Endothelial cell of umbilical vein (primary cell): ENCODE data around the gene RAB40C. TPM values are rescaled to one million over a fixed set of nuclear protein-coding genes. Genes with fewer than 3 reads are reported as not detected.

ENCODE experiments used
- BruUV-seq: library from RNA; stranded (reverse); fragments of 400-500 nt; replicated peaks from 2 replicates; lab custom pipeline; 2021; lab: Mats Ljungman, UMichigan
- CTCF ChIA-PET: fragments of 300-600, 350-600 bp; sonication (Branson Sonifier 250); formaldehyde crosslinking; loops from one replicate; lab custom pipeline; 2021; ENCODE audit warnings: antibody characterized with exemption, inconsistent platforms; lab: Charles Lee
- POLR2A ChIA-PET: fragments of 300-600, 350-600 bp; sonication (Branson Sonifier 250); formaldehyde crosslinking; loops from one replicate; lab custom pipeline; 2021; ENCODE audit warnings: antibody characterized with exemption, inconsistent platforms; lab: Charles Lee
- DNase-seq: peaks from one replicate; pipeline ENCODE4 v3.0.0-alpha.2; 2011; ENCODE audit warnings: low read depth, low spot score
- FAIRE-seq: peaks from 2 replicates; lab custom pipeline; 2011; peaks lifted over from hg19 to GRCh38; lab: Jason Lieb, UNC
- H2AFZ ChIP-seq: 2 replicates; pipeline ENCODE4 v1.6.0; 2012; ENCODE audit warnings: low read depth, low read length, control low read depth, inconsistent platforms
- H3K27ac ChIP-seq: 2 replicates; pipeline ENCODE4 v1.5.1; 2011; ENCODE audit warnings: low read depth, mild to moderate bottlenecking, control low read depth, low read length, moderate library complexity; ENCODE audit not compliant: insufficient read depth
- H3K27me3 ChIP-seq, 2 experiments: 2 replicates each; pipeline versions ENCODE4 v1.6.0 to v1.6.1; 2011; ENCODE audit warnings: low read length in 2 of 2, mixed read lengths in 1 of 2; ENCODE audit not compliant: control insufficient read depth in 2 of 2, insufficient read depth in 2 of 2
- H3K36me3 ChIP-seq, 2 experiments: 2 replicates in 1 of 2; 3 replicates in 1 of 2; pipeline ENCODE4 v1.5.1; 2011; ENCODE audit warnings: low read length in 2 of 2, mild to moderate bottlenecking in 1 of 2, moderate library complexity in 1 of 2; ENCODE audit not compliant: control insufficient read depth in 2 of 2, insufficient read depth in 2 of 2; ENCODE audit errors: extremely low read depth in 1 of 2
- H3K4me1 ChIP-seq: 3 replicates; pipeline ENCODE4 v1.5.1; 2011; ENCODE audit warnings: mild to moderate bottlenecking, low read length; ENCODE audit not compliant: control insufficient read depth, insufficient read depth; ENCODE audit errors: extremely low read depth
- H3K4me2 ChIP-seq: 2 replicates; pipeline ENCODE4 v1.6.1; 2011; ENCODE audit warnings: low read length, control low read depth, mixed read lengths; ENCODE audit not compliant: insufficient read depth
- H3K4me3 ChIP-seq, 3 experiments: fragments of 200-600 bp in 1 of 3; sonication (generic), shearing (Covaris generic) in 1 of 3; replicated peaks in 1 of 3; 2 replicates each; pipeline ENCODE4 v1.5.1; 2011 to 2016; ENCODE audit warnings: control low read depth in 3 of 3, low read length in 3 of 3, mild to moderate bottlenecking in 2 of 3, inconsistent platforms in 1 of 3, low read depth in 1 of 3, moderate library complexity in 1 of 3; ENCODE audit not compliant: insufficient read depth in 1 of 3
- H3K79me2 ChIP-seq: 2 replicates; pipeline ENCODE4 v1.6.0; 2012; ENCODE audit warnings: low read length, inconsistent platforms; ENCODE audit not compliant: control insufficient read depth, insufficient read depth
- H3K9ac ChIP-seq: replicated peaks from 2 replicates; pipeline ENCODE3; 2011; ENCODE audit warnings: low read length, control low read depth; ENCODE audit not compliant: insufficient read depth; ENCODE audit errors: extremely low read depth
- H3K9me1 ChIP-seq: replicated peaks from 3 replicates; pipeline ENCODE4 v1.6.0; 2011; ENCODE audit warnings: mild to moderate bottlenecking, low read length; ENCODE audit not compliant: control insufficient read depth, insufficient read depth; ENCODE audit errors: extremely low read depth
- H3K9me3 ChIP-seq: replicated peaks from 2 replicates; pipeline ENCODE4 v1.5.1; 2012; ENCODE audit warnings: low read length, inconsistent platforms; ENCODE audit not compliant: control insufficient read depth, insufficient read depth
- H4K20me1 ChIP-seq: replicated peaks from 2 replicates; pipeline ENCODE3; 2011; ENCODE audit warnings: mild to moderate bottlenecking, low read length; ENCODE audit not compliant: control insufficient read depth, insufficient read depth; ENCODE audit errors: extremely low read depth
- EZH2 ChIP-seq: IDR thresholded peaks from 2 replicates; pipeline ENCODE4 v1.6.1; 2012; ENCODE audit warnings: borderline replicate concordance, low read depth, mild to moderate bottlenecking, moderate library complexity, low read length, inconsistent platforms; ENCODE audit not compliant: severe bottlenecking
- FOS ChIP-seq: IDR thresholded peaks from 2 replicates; pipeline ENCODE4 v1.6.1; 2011; ENCODE audit warnings: mild to moderate bottlenecking, low read length, moderate library complexity, borderline replicate concordance; ENCODE audit not compliant: insufficient read depth
- GATA2 ChIP-seq: IDR thresholded peaks from 2 replicates; pipeline ENCODE4 v1.7.0; 2011; ENCODE audit warnings: low read depth, mild to moderate bottlenecking, moderate library complexity, mixed read lengths, low read length; ENCODE audit not compliant: insufficient read length, insufficient read depth
- JUN ChIP-seq: IDR thresholded peaks from 2 replicates; pipeline ENCODE4 v1.6.1; 2011; ENCODE audit warnings: borderline replicate concordance, low read depth; ENCODE audit not compliant: insufficient read length, insufficient read depth
- MYC ChIP-seq: IDR thresholded peaks from one replicate; pipeline ENCODE4 v1.6.1; 2011; ENCODE audit warnings: mild to moderate bottlenecking, low read depth, low read length
- POLR2A ChIP-seq: IDR thresholded peaks from 2 replicates; pipeline ENCODE4 v1.6.1; 2012; ENCODE audit warnings: low read depth, mild to moderate bottlenecking, control low read depth, low read length
- POLR2AphosphoS5 ChIP-seq: IDR thresholded peaks from 2 replicates; pipeline ENCODE4 v1.6.1; 2012; ENCODE audit warnings: low read depth, mild to moderate bottlenecking, control low read depth, low read length, moderate library complexity; ENCODE audit not compliant: insufficient read depth
- dilution Hi-C: fragments of 300-500 bp; cut with MboI; formaldehyde crosslinking; loops from one replicate; pipeline ENCODE4 v1.15.0; 2019; ENCODE audit warnings: low sequenced_read_pairs; ENCODE audit not compliant: extremely low pct_ligation_motif_present
- intact Hi-C: fragments of 100-400 bp; cut with micrococcal nuclease; formaldehyde crosslinking; loops from one replicate; pipeline ENCODE4 v1.10.0; 2022
- polyA plus RNA-seq, 4 experiments: library from polyadenylated mRNA; depleted of rRNA in 3 of 4; stranded (reverse) in 3 of 4; unstranded in 1 of 4; fragments of >200 nt; gene quantifications; 2 replicates each; pipeline versions ENCODE4 v1.2.1 to v1.2.3, GENCODE V29; 2011 to 2012; ENCODE audit warnings: missing spikeins in 1 of 4
- total RNA-seq: library from RNA; stranded (reverse); gene quantifications from 2 replicates; pipeline ENCODE4 v1.2.3, GENCODE V29; 2021
- TF ChIP-seq, protein P1 (sequence below), 2 donors: IDR thresholded peaks; 1 replicate in 1 of 2; 2 replicates in 1 of 2; pipeline ENCODE4 v1.5.1; 2011; ENCODE audit warnings: low read length in 2 of 2, mild to moderate bottlenecking in 2 of 2, moderate library complexity in 2 of 2, control low read depth in 1 of 2, inconsistent platforms in 1 of 2, low read depth in 1 of 2; ENCODE audit not compliant: insufficient read depth in 1 of 2; ENCODE audit errors: extremely low read depth in 1 of 2
- TF ChIP-seq, protein P2 (sequence below): IDR thresholded peaks from 2 replicates; pipeline ENCODE4 v1.6.1; 2011; ENCODE audit not compliant: insufficient read depth, insufficient read length

Gene RAB40C
- total and polyA plus RNA-seq, 2 donors (not counting 3 experiments of a cell fraction or from before 2014, with no cell fraction given) = 12.4 to 18.8 TPM

DNA sequence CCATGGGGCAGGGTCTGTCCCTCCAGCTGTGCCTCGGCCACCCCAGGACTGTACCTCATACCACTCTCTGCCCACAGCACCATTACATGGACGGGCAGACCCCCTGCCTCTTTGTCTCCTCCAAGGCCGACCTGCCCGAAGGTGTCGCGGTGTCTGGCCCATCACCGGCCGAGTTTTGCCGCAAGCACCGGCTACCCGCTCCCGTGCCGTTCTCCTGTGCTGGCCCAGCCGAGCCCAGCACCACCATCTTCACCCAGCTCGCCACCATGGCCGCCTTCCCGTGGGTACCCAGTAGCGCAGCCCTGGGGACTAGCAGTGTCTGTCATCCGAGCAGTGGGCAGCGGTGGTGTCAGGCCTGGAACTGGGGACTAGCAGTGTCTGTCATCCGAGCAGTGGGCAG is 83.0 kb downstream of the RAB40C start:
- Histone ChIP-seq H3K36me3 (peaks cover 5 to 35% of the 10 kb centered on the region in 2 experiments), H3K4me3 (no peak overlapping the region), H3K4me1 (no peaks in the 10 kb centered on the region), H3K27me3 (no peaks in the 10 kb centered on the region), H3K4me2 (no peak overlapping the region), H4K20me1 (no peaks in the 10 kb centered on the region), H2AFZ (no peak overlapping the region), H3K9me3 (no peaks in the 10 kb centered on the region), H3K79me2 (peaks cover 18% of the 10 kb centered on the region), H3K27ac (no peak overlapping the region), H3K9ac (no peak overlapping the region), H3K9me1 (no peaks in the 10 kb centered on the region)
- TF ChIP-seq, protein P1, sequence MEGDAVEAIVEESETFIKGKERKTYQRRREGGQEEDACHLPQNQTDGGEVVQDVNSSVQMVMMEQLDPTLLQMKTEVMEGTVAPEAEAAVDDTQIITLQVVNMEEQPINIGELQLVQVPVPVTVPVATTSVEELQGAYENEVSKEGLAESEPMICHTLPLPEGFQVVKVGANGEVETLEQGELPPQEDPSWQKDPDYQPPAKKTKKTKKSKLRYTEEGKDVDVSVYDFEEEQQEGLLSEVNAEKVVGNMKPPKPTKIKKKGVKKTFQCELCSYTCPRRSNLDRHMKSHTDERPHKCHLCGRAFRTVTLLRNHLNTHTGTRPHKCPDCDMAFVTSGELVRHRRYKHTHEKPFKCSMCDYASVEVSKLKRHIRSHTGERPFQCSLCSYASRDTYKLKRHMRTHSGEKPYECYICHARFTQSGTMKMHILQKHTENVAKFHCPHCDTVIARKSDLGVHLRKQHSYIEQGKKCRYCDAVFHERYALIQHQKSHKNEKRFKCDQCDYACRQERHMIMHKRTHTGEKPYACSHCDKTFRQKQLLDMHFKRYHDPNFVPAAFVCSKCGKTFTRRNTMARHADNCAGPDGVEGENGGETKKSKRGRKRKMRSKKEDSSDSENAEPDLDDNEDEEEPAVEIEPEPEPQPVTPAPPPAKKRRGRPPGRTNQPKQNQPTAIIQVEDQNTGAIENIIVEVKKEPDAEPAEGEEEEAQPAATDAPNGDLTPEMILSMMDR (IDR thresholded peaks at IDR 0.05; ENCODE audit: extremely low read depth in 1 of 2, insufficient read depth in 1 of 2, low read depth in 1 of 2, low read length in 2 of 2) = no peak
- TF ChIP-seq JUN = no peak
- TF ChIP-seq FOS = no peak
- no peak for TF ChIP-seq MYC
- no peak for TF ChIP-seq POLR2A
- TF ChIP-seq, protein P2, sequence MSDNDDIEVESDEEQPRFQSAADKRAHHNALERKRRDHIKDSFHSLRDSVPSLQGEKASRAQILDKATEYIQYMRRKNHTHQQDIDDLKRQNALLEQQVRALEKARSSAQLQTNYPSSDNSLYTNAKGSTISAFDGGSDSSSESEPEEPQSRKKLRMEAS = no peak
- TF ChIP-seq POLR2AphosphoS5 = no peak
- TF ChIP-seq EZH2 = no peak
- TF ChIP-seq GATA2 = no peak
- BruUV-seq = no TSS peak
- POLR2A ChIA-PET = no interaction called here
- intact Hi-C loops = no loop called here
- FAIRE-seq (no peak), DNase-seq (no peak)
- CTCF ChIA-PET = no interaction called here
- dilution Hi-C loops = no loop called here
